Measurements from ENCODE around the gene KDM4C.
"Not testable (repeated sequence)": the region's sequence is repeated elsewhere in the genome, so short reads cannot be mapped to it uniquely, and the experiment has no call there.

KDM4C gene

GRCh38 chr9:7177383-7177782 is 419.6 kb downstream of the KDM4C start:
- peaks cover 43% of the 10 kb centered on the region for H3K4me1 Mint-ChIP-seq
- peaks cover 6% of the 10 kb centered on the region for H3K27me3 Mint-ChIP-seq (ENCODE audit: low read depth, poor library complexity)
- DNase-seq, result no peak
- TF ChIP-seq CTCF (IDR thresholded peaks at IDR 0.05), result no peak
- no peak overlapping the region for H3K27ac Mint-ChIP-seq
- H3K4me3 Mint-ChIP-seq, result no peak overlapping the region
- H3K36me3 Mint-ChIP-seq (ENCODE audit: low read depth), result peaks cover 40% of the 10 kb centered on the region
- H3K9me3 Mint-ChIP-seq, result peaks cover 33% of the 10 kb centered on the region

- DNase-seq, result no peak
- Mint-ChIP-seq H3K4me3 (no peak overlapping the region), H3K4me1 (peaks cover 30% of the 10 kb centered on the region), H3K27ac (peak overlapping the region; percentile 33), H3K36me3 (ENCODE audit: low read depth) (peaks cover 46% of the 10 kb centered on the region), H3K9me3 (peaks cover 41% of the 10 kb centered on the region), H3K27me3 (ENCODE audit: low read depth, poor library complexity) (peaks cover 8% of the 10 kb centered on the region)
- no peak for TF ChIP-seq CTCF (IDR thresholded peaks at IDR 0.05)
Observed at GRCh38 chr9:7178729-7179128, 421.0 kb downstream of the KDM4C start.

- no peak overlapping the region for H3K4me3 Mint-ChIP-seq
- H3K27me3 Mint-ChIP-seq (ENCODE audit: low read depth, poor library complexity), result peaks cover 8% of the 10 kb centered on the region
- no peak for DNase-seq
- H3K27ac Mint-ChIP-seq, result no peak overlapping the region
- peaks cover 15% of the 10 kb centered on the region for H3K4me1 Mint-ChIP-seq
- peaks cover 42% of the 10 kb centered on the region for H3K36me3 Mint-ChIP-seq (ENCODE audit: low read depth)
- no peak for TF ChIP-seq CTCF (IDR thresholded peaks at IDR 0.05)
- peaks cover 43% of the 10 kb centered on the region for H3K9me3 Mint-ChIP-seq
Observed at GRCh38 chr9:7180247-7180646, 422.5 kb downstream of the KDM4C start.

- peaks cover 11% of the 10 kb centered on the region for H3K27me3 Mint-ChIP-seq (ENCODE audit: low read depth, poor library complexity)
Observed at GRCh38 chr9:7183139-7183538, 425.4 kb downstream of the KDM4C start.

GRCh38 chr9:7185612-7186011 is 427.8 kb downstream of the KDM4C start:
- no peak for TF ChIP-seq CTCF (IDR thresholded peaks at IDR 0.05)
- Mint-ChIP-seq H3K9me3 (peaks cover 62% of the 10 kb centered on the region), H3K27me3 (ENCODE audit: low read depth, poor library complexity) (peaks cover 6% of the 10 kb centered on the region), H3K36me3 (ENCODE audit: low read depth) (peaks cover 33% of the 10 kb centered on the region), H3K4me1 (no peaks in the 10 kb centered on the region), H3K27ac (no peak overlapping the region), H3K4me3 (no peak overlapping the region)
- DNase-seq, result no peak

More at GRCh38 chr9:7183139-7183538, 425.4 kb downstream of the KDM4C start:
- Mint-ChIP-seq H3K4me1 (peaks cover 11% of the 10 kb centered on the region), H3K9me3 (peaks cover 67% of the 10 kb centered on the region), H3K36me3 (ENCODE audit: low read depth) (peaks cover 48% of the 10 kb centered on the region)
- not testable (repeated sequence) for H3K27ac Mint-ChIP-seq, H3K4me3 Mint-ChIP-seq, DNase-seq

GRCh38 chr9:7186175-7186574 is 428.4 kb downstream of the KDM4C start:
- TF ChIP-seq CTCF (IDR thresholded peaks at IDR 0.05), result peak; percentile 36
- Mint-ChIP-seq H3K4me1 (no peaks in the 10 kb centered on the region), H3K4me3 (no peak overlapping the region), H3K27me3 (ENCODE audit: low read depth, poor library complexity) (peaks cover 6% of the 10 kb centered on the region), H3K9me3 (peaks cover 66% of the 10 kb centered on the region), H3K27ac (no peak overlapping the region), H3K36me3 (ENCODE audit: low read depth) (peaks cover 37% of the 10 kb centered on the region)
- DNase-seq, result no peak

Measured in nephron progenitor cell (in vitro differentiated cells).